GM12878 (cell line): ENCODE measurements around the gene RCOR1. TPM values are rescaled to one million over a fixed set of nuclear protein-coding genes. Genes with fewer than 3 reads are reported as not detected.

Experiments
- ATAC-seq: fragments of 200-7000 bp; cut with Tn5 transposase; 3 replicates; pipeline ENCODE4 v1.9.1; 2020; ENCODE audit warnings: mild to moderate bottlenecking, moderate library complexity
- BruUV-seq: library from RNA; stranded (reverse); fragments of 400-500 nt; replicated peaks from 2 replicates; lab custom pipeline; 2021; lab: Mats Ljungman, UMichigan
- CTCF ChIA-PET: fragments of 300-600 bp; sonication (Branson Sonifier 250); formaldehyde crosslinking; extraction: SDS; loops from one replicate; lab custom pipeline; 2021; ENCODE audit warnings: inconsistent platforms; lab: Yijun Ruan, JAX
- POLR2A ChIA-PET: fragments of 350-600 bp; formaldehyde crosslinking; extraction: SDS; loops from one replicate; lab custom pipeline; 2021; ENCODE audit warnings: inconsistent platforms; lab: Charles Lee
- RAD21 ChIA-PET: fragments of 300-600 bp; sonication (Branson Sonifier 250); formaldehyde crosslinking; loops from one replicate; lab custom pipeline; 2023; ENCODE audit warnings: antibody characterized with exemption; ENCODE audit not compliant: unreplicated experiment; lab: Charles Lee
- SMC1A ChIA-PET: fragments of 300-600 bp; sonication (Branson Sonifier 250); formaldehyde crosslinking; loops from one replicate; lab custom pipeline; 2023; ENCODE audit not compliant: unreplicated experiment, uncharacterized antibody; lab: Charles Lee
- DNase-seq: peaks from one replicate; pipeline ENCODE4 v3.0.0-alpha.2; 2011; ENCODE audit warnings: low read depth, low spot score
- FAIRE-seq: peaks from 3 replicates; lab custom pipeline; 2011; peaks lifted over from hg19 to GRCh38; lab: Jason Lieb, UNC
- H2AFZ ChIP-seq: 2 replicates; pipeline ENCODE4 v1.6.0; 2011; ENCODE audit warnings: low read depth, low read length, control low read depth; ENCODE audit not compliant: control insufficient read depth
- H3K27ac ChIP-seq: 2 replicates; pipeline ENCODE4 v1.5.1; 2011; ENCODE audit warnings: control low read depth; ENCODE audit not compliant: control insufficient read depth, insufficient read depth
- H3K27me3 ChIP-seq, 2 experiments: replicated peaks in 1 of 2; 2 replicates each; pipeline versions ENCODE4 v1.6.0 to v1.6.1; 2011; ENCODE audit warnings: low read length in 1 of 2; ENCODE audit not compliant: control insufficient read depth in 2 of 2, insufficient read depth in 2 of 2
- H3K36me3 ChIP-seq, 2 experiments: 2 replicates each; pipeline ENCODE4 v1.5.1; 2011; ENCODE audit warnings: low read length in 1 of 2; ENCODE audit not compliant: control insufficient read depth in 2 of 2, insufficient read depth in 2 of 2
- H3K4me1 ChIP-seq: 2 replicates; pipeline ENCODE4 v1.6.1; 2011; ENCODE audit warnings: mild to moderate bottlenecking, low read length, moderate library complexity, mixed read lengths; ENCODE audit not compliant: control insufficient read depth, insufficient read depth
- H3K4me2 ChIP-seq: 2 replicates; pipeline ENCODE4 v1.6.0; 2011; ENCODE audit warnings: control low read depth; ENCODE audit not compliant: control insufficient read depth, insufficient read depth
- H3K4me3 ChIP-seq: fragments of 200-600 bp; sonication (generic); 2 replicates; pipeline ENCODE4 v1.5.1; 2016
- H3K79me2 ChIP-seq: 2 replicates; pipeline ENCODE4 v1.6.0; 2011; ENCODE audit warnings: low read length; ENCODE audit not compliant: control insufficient read depth, insufficient read depth
- H3K9ac ChIP-seq: 2 replicates; pipeline ENCODE4 v1.8.0; 2011; ENCODE audit warnings: low read length, control low read depth, mixed read lengths; ENCODE audit not compliant: control insufficient read depth, insufficient read depth
- H3K9me3 ChIP-seq: replicated peaks from 3 replicates; pipeline ENCODE4 v1.5.1; 2011; ENCODE audit warnings: mild to moderate bottlenecking, low read length; ENCODE audit not compliant: control insufficient read depth, insufficient read depth
- H4K20me1 ChIP-seq: 2 replicates; pipeline ENCODE4 v1.6.0; 2011; ENCODE audit not compliant: control insufficient read depth, insufficient read depth
- BHLHE40 ChIP-seq, 2 experiments: fragments of 450-650 bp in 1 of 2; IDR thresholded peaks; 2 replicates each; pipeline ENCODE4 v1.6.1; 2011 to 2017; ENCODE audit warnings: low read depth in 2 of 2, borderline replicate concordance in 1 of 2, improper control_type of control experiment in 1 of 2, low read length in 1 of 2, mild to moderate bottlenecking in 1 of 2
- CEBPB ChIP-seq, 2 experiments: fragments of 150-350 bp in 1 of 2; IDR thresholded peaks; 2 replicates each; pipeline ENCODE4 v1.6.1; 2012 to 2014; ENCODE audit warnings: low read depth in 2 of 2, low read length in 2 of 2, borderline replicate concordance in 1 of 2, inconsistent platforms in 1 of 2
- EGR1 ChIP-seq, 2 experiments: IDR thresholded peaks; 1 replicate in 1 of 2; 2 replicates in 1 of 2; pipeline ENCODE4 v1.6.1; 2011 to 2012; ENCODE audit warnings: low read depth in 2 of 2, low read length in 2 of 2, borderline replicate concordance in 1 of 2, mild to moderate bottlenecking in 1 of 2, moderate library complexity in 1 of 2
- EP300 ChIP-seq, 2 experiments: fragments of 150-350 bp in 1 of 2; IDR thresholded peaks; 2 replicates each; pipeline ENCODE4 v1.6.1; 2011 to 2012; ENCODE audit warnings: low read depth in 2 of 2, low read length in 2 of 2, borderline replicate concordance in 1 of 2, improper control_type of control experiment in 1 of 2, inconsistent platforms in 1 of 2; ENCODE audit not compliant: control insufficient read depth in 1 of 2
- FOS ChIP-seq: IDR thresholded peaks from 3 replicates; pipeline ENCODE4 v1.6.1; 2011; ENCODE audit warnings: borderline replicate concordance; ENCODE audit not compliant: insufficient read length; ENCODE audit errors: extremely low read depth
- IKZF2 ChIP-seq, 2 experiments: fragments of 450-650 bp; IDR thresholded peaks; 2 replicates each; pipeline ENCODE4 v1.6.1; 2017; ENCODE audit warnings: mild to moderate bottlenecking in 2 of 2, moderate library complexity in 2 of 2
- KAT2A ChIP-seq: conservative IDR thresholded peaks from 2 replicates; pipeline ENCODE4 v1.6.1; 2011; ENCODE audit warnings: low read depth, low read length; ENCODE audit not compliant: control insufficient read depth
- LARP7 ChIP-seq: fragments of 450-650 bp; IDR thresholded peaks from 2 replicates; pipeline ENCODE4 v1.6.1; 2017; ENCODE audit warnings: mild to moderate bottlenecking
- MYC ChIP-seq: IDR thresholded peaks from 2 replicates; pipeline ENCODE4 v1.6.1; 2011; ENCODE audit warnings: mild to moderate bottlenecking, low read length, moderate library complexity, inconsistent platforms; ENCODE audit not compliant: insufficient read depth, insufficient replicate concordance, insufficient read length, severe bottlenecking
- NR2F1 ChIP-seq: fragments of 450-650 bp; conservative IDR thresholded peaks from 2 replicates; pipeline ENCODE4 v1.6.1; 2017; ENCODE audit warnings: mild to moderate bottlenecking
- POLR2AphosphoS2 ChIP-seq: IDR thresholded peaks from 2 replicates; pipeline ENCODE4 v1.6.1; 2011; ENCODE audit warnings: low read depth, mild to moderate bottlenecking, low read length, improper control_type of control experiment, moderate library complexity
- SIN3A ChIP-seq: IDR thresholded peaks from 2 replicates; pipeline ENCODE4 v1.6.1; 2012; ENCODE audit warnings: low read depth, low read length, improper control_type of control experiment
- SMAD5 ChIP-seq: IDR thresholded peaks from 2 replicates; pipeline ENCODE4 v1.6.1; 2016; ENCODE audit warnings: antibody characterized with exemption, low read depth
- YY1 ChIP-seq: IDR thresholded peaks from 2 replicates; pipeline ENCODE4 v1.6.1; 2011; ENCODE audit warnings: low read depth, mild to moderate bottlenecking, low read length
- ZBED1 ChIP-seq: IDR thresholded peaks from 2 replicates; pipeline ENCODE4 v1.6.1; 2016; ENCODE audit warnings: borderline replicate concordance
- WGBS: methylation state at CpG from one replicate; pipeline ENCODE4 v1.1.6; 2016; ENCODE audit warnings: low lambda C conversion rate; ENCODE audit not compliant: insufficient replicate concordance, insufficient coverage; ENCODE audit errors: missing lambda C conversion rate; 5-methylcytosine and 5-hydroxymethylcytosine counted together
- in situ Hi-C: fragments of 300-500 bp; cut with MboI; formaldehyde crosslinking; loops from 9 replicates; pipeline ENCODE4 v1.14.3; 2018; ENCODE audit warnings: mixed read lengths
- intact Hi-C: fragments of 100-400 bp; cut with micrococcal nuclease; formaldehyde crosslinking; loops from one replicate; pipeline ENCODE4 v1.14.2; 2022; ENCODE audit not compliant: unreplicated experiment
- polyA plus RNA-seq, 11 experiments: library from polyadenylated mRNA; depleted of rRNA in 4 of 11; unstranded in 6 of 11; stranded (reverse) in 5 of 11; fragments of >200 nt; fragmentation: Nextera tagmentation in 4 of 11; fragmentation: Illumina TruSeq in 1 of 11; extraction: Ambion mirVana in 4 of 11; extraction: Trizol in 1 of 11; gene quantifications; 1 replicate in 1 of 11; 2 replicates in 10 of 11; pipeline versions ENCODE4 v1.2.1 to v1.2.3, GENCODE V29; 2011 to 2016; ENCODE audit warnings: inconsistent platforms in 2 of 11, missing spikeins in 2 of 11, low read depth in 1 of 11
- total RNA-seq, 4 experiments: library from RNA; depleted of rRNA in 3 of 4; stranded (reverse); fragments of >200 nt in 3 of 4; fragmentation: Illumina TruSeq in 1 of 4; extraction: Trizol in 1 of 4; gene quantifications; 2 replicates each; pipeline versions ENCODE4 v1.2.1 to v1.2.3, GENCODE V29; 2013 to 2021
- TF ChIP-seq, protein P1 (sequence below): fragments of 450-650 bp; IDR thresholded peaks from 2 replicates; pipeline ENCODE4 v1.6.1; 2017; ENCODE audit warnings: mild to moderate bottlenecking, moderate library complexity
- TF ChIP-seq, protein P2 (sequence below): IDR thresholded peaks from 2 replicates; pipeline ENCODE4 v1.6.1; 2011; ENCODE audit warnings: borderline replicate concordance, low read depth, mild to moderate bottlenecking, moderate library complexity, mixed read lengths, low read length; ENCODE audit not compliant: insufficient read depth; ENCODE audit errors: extremely low read length

RCOR1 gene
- total and polyA plus RNA-seq, 10 of the 15 experiments (the other 5 are each of a cell fraction or from before 2014, with no cell fraction given) = 1.6 to 12.2 (median 4.4) TPM

DNA sequence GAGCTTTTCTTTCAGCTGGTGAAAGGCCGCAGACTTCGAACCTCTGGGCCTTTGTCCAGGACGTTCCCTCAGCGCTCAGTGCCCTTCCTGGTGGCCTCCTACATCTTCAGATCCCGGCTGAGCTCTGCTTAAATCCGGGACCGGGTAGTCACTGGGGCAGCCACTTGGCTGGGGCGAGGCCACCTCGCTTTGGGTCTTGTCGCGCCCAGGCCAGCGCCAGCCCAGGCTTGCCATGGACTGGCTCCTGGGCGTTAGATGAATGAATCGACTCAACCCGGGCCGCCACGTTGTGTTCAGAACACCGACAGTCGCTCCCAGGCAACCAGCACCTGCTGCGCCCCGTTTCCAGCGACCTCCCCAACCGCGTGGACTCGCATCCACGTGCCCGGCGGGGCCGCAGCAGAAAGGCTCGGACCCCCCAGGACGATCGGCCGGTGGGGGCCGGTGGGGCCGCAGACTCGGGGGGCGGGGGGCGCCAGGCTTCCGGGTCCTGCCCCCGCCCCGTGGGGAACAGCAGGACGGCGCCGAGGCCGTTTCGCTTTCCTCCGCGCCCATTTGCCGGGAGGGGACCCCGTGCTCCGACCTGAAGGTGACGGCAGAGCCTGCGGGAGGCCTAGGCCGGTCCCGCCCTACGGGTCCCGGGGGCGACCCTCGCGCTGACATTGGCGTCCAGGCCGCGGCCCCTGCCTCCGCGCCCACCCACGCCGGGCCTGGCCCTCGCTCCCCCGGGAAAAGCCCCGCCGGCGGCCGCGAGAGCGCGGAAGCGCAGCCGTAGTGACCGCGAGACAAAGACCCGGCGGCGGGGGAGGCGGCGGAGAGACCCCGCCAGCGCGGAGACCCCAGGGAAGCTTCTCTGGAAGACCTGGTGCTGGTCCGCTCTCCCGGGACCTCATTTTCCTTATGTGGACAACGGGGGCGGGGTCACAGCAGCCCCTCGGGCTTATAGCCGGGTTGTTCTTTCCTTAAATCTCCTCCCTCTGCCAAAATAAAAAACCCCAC lies 37.3 kb upstream of the RCOR1 start:
- Histone ChIP-seq H3K79me2 (no peaks in the 10 kb centered on the region), H3K36me3 (no peaks in the 10 kb centered on the region), H3K4me2 (peak overlapping the region; percentile 93), H3K9ac (peak overlapping the region; percentile 77), H3K27me3 (no peaks in the 10 kb centered on the region), H4K20me1 (no peaks in the 10 kb centered on the region), H3K4me1 (no peaks in the 10 kb centered on the region), H2AFZ (peak overlapping the region; percentile 91), H3K9me3 (no peaks in the 10 kb centered on the region), H3K4me3 (peak overlapping the region; percentile 75), H3K27ac (peak overlapping the region; percentile 35; the same call in 1 of the 2 replicates)
- POLR2A ChIA-PET = no interaction called here
- in situ Hi-C loops = no loop called here
- CTCF ChIA-PET = no interaction called here
- SMC1A ChIA-PET = interaction anchor here (0.9 kb wide), 1 partner anchor 98 kb away, joined by 3 read pairs; no protein-coding TSS in a partner anchor
- WGBS = 13% methylated on average over 90 of the region's 94 CpGs
- FAIRE-seq (peak; percentile 81), ATAC-seq (peak; percentile 85), DNase-seq (no peak)
- BruUV-seq = no TSS peak
- RAD21 ChIA-PET = no interaction called here
- intact Hi-C loops = no loop called here
- TF ChIP-seq LARP7 (peak; percentile 83; the same call in 1 of the 2 replicates), IKZF2 (IDR thresholded peaks at IDR 0.05) (0 out of 4 replicates have a peak, but pooled peaks of 1 of the 2 experiments have one; percentile 15), SMAD5 (no peak), KAT2A (no peak), POLR2AphosphoS2 (no peak), CEBPB (IDR thresholded peaks at IDR 0.05; ENCODE audit: borderline replicate concordance in 1 of 2, low read depth in 2 of 2, low read length in 2 of 2) (no peak), BHLHE40 (IDR thresholded peaks at IDR 0.05; ENCODE audit: borderline replicate concordance in 1 of 2, low read depth in 2 of 2, low read length in 1 of 2) (peak in 1 of 2 experiments; percentile 38; a peak in 1 of 4 replicates), ZBED1 (no peak), SIN3A (no peak), EP300 (IDR thresholded peaks at IDR 0.05; ENCODE audit: borderline replicate concordance in 1 of 2, control insufficient read depth in 1 of 2, low read depth in 2 of 2, low read length in 2 of 2) (no peak), NR2F1 (peak; percentile 75), EGR1 (IDR thresholded peaks at IDR 0.05; ENCODE audit: borderline replicate concordance in 1 of 2, low read depth in 2 of 2, low read length in 2 of 2) (peak in 1 of 2 experiments; percentile 77; a peak in 1 of 3 replicates), FOS (no peak), MYC (no peak), YY1 (no peak)
- TF ChIP-seq, protein P1, sequence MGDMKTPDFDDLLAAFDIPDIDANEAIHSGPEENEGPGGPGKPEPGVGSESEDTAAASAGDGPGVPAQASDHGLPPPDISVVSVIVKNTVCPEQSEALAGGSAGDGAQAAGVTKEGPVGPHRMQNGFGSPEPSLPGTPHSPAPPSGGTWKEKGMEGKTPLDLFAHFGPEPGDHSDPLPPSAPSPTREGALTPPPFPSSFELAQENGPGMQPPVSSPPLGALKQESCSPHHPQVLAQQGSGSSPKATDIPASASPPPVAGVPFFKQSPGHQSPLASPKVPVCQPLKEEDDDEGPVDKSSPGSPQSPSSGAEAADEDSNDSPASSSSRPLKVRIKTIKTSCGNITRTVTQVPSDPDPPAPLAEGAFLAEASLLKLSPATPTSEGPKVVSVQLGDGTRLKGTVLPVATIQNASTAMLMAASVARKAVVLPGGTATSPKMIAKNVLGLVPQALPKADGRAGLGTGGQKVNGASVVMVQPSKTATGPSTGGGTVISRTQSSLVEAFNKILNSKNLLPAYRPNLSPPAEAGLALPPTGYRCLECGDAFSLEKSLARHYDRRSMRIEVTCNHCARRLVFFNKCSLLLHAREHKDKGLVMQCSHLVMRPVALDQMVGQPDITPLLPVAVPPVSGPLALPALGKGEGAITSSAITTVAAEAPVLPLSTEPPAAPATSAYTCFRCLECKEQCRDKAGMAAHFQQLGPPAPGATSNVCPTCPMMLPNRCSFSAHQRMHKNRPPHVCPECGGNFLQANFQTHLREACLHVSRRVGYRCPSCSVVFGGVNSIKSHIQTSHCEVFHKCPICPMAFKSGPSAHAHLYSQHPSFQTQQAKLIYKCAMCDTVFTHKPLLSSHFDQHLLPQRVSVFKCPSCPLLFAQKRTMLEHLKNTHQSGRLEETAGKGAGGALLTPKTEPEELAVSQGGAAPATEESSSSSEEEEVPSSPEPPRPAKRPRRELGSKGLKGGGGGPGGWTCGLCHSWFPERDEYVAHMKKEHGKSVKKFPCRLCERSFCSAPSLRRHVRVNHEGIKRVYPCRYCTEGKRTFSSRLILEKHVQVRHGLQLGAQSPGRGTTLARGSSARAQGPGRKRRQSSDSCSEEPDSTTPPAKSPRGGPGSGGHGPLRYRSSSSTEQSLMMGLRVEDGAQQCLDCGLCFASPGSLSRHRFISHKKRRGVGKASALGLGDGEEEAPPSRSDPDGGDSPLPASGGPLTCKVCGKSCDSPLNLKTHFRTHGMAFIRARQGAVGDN = peak; percentile 50; the same call in 1 of the 2 replicates
- TF ChIP-seq, protein P2, sequence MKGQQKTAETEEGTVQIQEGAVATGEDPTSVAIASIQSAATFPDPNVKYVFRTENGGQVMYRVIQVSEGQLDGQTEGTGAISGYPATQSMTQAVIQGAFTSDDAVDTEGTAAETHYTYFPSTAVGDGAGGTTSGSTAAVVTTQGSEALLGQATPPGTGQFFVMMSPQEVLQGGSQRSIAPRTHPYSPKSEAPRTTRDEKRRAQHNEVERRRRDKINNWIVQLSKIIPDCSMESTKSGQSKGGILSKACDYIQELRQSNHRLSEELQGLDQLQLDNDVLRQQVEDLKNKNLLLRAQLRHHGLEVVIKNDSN = no peak
